IPS-NIHi7 (cell line): Measurements from ENCODE around the gene GP1BA.
"Not testable (repeated sequence)": the region's sequence is repeated elsewhere in the genome, so short reads cannot be mapped to it uniquely, and the experiment has no call there.

Experiments used
- DNase-seq: peaks from one replicate; pipeline ENCODE4 v3.0.0; 2012; ENCODE audit warnings: mixed read lengths; ENCODE audit errors: extremely low spot score

GP1BA gene

DNA sequence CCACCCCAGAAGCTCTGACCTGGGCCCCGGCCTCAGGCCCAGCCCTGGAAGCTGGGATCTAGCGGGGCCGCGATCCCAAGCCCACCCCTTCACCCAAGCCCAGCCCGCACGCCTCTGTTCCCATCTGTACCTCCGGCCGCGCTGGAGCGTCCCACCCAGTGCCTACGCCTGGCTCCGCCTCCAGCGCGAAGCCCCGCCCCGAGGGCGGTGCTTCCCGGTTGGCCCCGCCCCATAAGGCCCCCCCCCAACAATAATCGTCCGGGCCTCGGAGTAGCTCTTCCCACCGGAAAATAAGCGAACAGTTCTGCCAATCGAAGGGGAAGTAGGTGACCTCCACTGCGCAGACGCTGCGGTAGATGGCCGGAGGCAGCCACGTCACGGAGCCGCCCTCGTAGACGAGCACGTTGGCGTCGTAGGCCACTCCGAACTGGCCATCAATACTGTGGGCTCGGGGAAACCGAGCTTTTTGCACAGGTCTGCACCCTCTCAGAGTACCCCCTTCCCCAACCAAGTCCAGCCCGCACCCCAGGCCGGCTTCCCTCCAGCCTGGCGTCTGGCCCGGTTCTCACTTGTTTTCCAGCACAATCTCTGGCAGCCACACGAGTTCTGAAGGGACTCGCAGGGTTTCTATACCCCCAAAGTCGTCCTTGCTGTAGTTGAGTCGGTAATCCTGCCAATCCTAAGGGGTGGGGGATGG is 30.3 kb upstream of the GP1BA start:
- no peak for DNase-seq

- DNase-seq: no peak
Observed at GRCh38 chr17:4902540-4902939, 29.5 kb upstream of the GP1BA start.

DNA sequence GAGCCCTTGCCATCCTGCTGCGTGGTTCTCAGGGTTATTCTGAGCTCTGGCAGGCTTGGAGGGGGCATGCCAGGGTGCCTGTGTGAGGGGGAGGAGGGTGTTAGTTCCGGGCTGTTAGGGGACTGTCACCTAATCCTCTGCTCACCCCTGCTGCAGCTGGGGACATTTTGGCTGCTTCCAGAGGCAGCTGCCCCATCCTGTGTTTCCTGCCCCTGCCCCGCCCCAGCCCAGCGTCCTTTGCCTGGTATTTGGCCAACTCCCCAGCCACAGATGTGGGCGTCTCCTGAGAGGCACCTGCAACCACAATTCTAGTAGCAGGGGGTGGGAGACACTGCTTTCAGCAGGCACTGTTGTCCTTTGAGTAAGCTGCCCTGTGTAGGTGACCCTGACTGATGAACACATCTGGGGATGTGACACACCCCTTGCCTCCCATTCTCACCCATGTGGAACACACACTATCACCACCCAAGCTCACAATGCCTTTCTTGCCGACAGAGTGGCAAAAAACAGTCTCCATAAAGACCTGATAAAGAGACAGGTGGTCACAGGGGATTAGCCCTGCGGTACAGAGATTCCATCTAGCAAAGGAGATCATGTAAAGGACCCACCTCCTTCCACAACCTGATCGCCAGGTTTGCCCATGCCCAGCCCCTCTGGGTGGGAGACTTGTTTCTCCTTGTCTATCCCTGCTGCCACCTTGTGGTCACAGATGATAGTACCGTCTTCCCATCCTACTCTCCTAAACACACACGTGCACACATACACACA is 28.8 kb upstream of the GP1BA start, which contains the start of gene CHRNE:
TSS of gene CHRNE (minus strand) at position 48 of the 768 bp plus-strand sequence. CDS start at position 13, 35 bp downstream.
- DNase-seq: peak; percentile 61

DNA sequence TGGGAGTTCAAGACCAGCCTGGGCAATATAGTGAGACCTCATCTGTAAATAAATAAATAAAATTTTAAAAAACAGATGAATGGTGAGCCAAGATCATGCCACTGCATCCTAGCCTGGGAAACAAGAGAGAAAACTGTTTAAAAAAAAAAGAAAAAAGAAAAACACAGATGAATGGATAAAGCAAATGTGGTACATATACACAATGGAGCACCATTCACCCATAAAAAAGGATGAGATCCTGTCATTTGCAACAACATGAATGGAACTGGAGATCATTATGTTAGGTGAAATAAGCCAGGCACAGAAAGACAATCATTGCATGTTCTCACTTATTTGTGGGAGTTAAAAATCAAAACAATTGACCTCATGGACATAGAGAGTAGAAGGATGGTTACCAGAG is 25.4 kb upstream of the GP1BA start:
- not testable (repeated sequence) for DNase-seq

DNA sequence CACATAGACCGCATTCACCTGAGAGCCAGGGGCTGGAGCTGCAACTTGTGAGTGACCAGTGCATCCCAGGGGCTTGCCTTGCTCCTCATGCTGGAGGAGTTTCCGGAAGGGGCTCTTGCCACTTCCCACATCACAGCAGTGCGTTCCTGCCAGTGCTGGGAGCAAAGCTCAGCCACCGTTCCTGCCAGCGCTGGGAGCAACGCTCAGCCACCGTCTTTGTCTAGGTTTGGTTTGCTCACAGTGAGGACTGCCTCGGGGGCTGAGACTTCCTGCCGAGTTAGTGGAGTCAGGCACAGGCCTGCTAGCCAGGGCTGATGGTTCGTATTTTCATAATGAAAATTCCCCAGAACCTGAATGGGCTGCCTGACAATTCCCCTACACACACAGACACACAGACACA is 23.8 kb upstream of the GP1BA start:
- DNase-seq: peak; percentile 25

GRCh38 chr17:4908711-4909496 is 23.2 kb upstream of the GP1BA start:
- peak; percentile 92 for DNase-seq

- DNase-seq: no peak
Observed at GRCh38 chr17:4913994-4914393, 18.1 kb upstream of the GP1BA start.

GRCh38 chr17:4914551-4914950 is 17.5 kb upstream of the GP1BA start:
- DNase-seq: not testable (repeated sequence)

- no peak for DNase-seq
Observed at GRCh38 chr17:4919511-4920047, 12.5 kb upstream of the GP1BA start.

DNA sequence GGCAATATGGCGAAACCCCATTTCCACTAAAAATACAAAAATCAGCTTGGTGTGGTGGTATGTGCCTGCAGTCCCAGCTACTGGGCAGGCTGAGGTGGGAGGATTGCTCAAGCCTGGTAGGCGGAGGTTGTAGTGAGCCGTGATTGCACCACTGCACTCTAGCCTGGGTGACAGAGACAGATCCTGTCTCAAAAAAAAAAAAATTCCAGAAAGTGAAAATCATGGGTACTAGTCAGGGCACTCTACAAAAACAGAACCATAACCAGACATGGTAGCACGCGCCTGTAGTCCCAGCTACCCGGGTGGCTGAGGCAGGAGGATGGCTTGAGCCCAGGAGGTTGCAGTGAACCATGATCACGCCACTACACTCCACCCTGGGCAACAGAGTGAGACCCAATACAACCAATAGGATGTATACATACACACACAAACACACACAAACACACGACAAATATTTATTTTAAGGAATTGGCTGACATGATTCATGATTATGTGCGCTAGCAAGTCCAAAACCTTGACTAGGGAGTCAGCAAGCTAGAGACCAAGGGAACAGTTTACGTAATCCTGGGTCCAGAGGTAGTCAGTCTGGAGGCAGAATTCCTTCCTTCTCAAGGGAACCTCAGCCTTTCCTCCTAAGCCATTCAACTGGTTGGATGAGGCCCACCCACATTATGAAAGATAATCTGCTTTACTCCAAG is 11.6 kb upstream of the GP1BA start:
- DNase-seq: no peak

GRCh38 chr17:4921320-4921719 is 10.8 kb upstream of the GP1BA start:
- DNase-seq: no peak

DNA sequence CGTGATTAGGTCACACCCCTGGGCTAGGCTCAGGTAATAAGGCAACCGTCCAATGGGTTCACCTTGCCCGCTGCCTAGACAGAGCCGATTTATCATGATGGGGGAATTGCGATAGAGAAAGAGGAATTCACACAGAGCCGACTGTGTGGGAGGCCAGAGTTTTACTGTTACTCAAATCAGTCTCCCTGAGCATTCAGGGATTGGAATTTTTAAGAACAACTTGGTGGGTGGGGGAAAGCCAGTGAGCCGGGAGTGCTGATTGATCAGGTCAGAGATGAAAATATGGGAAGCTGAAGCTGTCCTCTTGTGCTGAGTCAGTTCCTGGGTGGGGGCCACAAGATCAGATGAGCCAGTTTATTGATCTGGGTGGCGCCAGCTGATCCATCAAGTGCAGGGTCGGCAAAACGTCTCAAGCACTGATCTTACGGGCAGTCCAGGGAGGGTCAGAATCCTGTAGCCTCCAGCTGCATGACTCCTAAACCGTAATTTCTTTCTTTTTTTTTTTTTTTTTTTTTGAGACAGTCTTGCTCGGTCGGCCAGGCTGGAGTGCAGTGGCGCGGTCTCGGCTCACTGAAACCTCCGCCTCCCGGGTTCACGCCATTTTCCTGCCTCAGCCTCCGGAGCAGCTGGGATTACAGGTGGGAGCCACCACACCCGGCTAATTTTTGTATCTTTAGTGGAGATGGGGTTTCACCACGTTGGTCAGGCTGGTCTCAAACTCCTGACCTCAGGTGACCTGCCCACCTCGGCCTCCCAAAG is 5.3 kb upstream of the GP1BA start:
- DNase-seq: not testable (repeated sequence)

GRCh38 chr17:4928881-4929280 is 3.2 kb upstream of the GP1BA start:
- DNase-seq: no peak

DNA sequence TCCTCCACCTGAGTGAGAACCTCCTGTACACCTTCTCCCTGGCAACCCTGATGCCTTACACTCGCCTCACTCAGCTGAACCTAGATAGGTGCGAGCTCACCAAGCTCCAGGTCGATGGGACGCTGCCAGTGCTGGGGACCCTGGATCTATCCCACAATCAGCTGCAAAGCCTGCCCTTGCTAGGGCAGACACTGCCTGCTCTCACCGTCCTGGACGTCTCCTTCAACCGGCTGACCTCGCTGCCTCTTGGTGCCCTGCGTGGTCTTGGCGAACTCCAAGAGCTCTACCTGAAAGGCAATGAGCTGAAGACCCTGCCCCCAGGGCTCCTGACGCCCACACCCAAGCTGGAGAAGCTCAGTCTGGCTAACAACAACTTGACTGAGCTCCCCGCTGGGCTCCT is 679 bp downstream of the GP1BA start:
- DNase-seq: no peak

DNA sequence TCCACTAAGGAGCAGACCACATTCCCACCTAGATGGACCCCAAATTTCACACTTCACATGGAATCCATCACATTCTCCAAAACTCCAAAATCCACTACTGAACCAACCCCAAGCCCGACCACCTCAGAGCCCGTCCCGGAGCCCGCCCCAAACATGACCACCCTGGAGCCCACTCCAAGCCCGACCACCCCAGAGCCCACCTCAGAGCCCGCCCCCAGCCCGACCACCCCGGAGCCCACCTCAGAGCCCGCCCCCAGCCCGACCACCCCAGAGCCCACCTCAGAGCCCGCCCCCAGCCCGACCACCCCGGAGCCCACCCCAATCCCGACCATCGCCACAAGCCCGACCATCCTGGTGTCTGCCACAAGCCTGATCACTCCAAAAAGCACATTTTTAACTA is 1.6 kb downstream of the GP1BA start:
- no peak for DNase-seq

DNA sequence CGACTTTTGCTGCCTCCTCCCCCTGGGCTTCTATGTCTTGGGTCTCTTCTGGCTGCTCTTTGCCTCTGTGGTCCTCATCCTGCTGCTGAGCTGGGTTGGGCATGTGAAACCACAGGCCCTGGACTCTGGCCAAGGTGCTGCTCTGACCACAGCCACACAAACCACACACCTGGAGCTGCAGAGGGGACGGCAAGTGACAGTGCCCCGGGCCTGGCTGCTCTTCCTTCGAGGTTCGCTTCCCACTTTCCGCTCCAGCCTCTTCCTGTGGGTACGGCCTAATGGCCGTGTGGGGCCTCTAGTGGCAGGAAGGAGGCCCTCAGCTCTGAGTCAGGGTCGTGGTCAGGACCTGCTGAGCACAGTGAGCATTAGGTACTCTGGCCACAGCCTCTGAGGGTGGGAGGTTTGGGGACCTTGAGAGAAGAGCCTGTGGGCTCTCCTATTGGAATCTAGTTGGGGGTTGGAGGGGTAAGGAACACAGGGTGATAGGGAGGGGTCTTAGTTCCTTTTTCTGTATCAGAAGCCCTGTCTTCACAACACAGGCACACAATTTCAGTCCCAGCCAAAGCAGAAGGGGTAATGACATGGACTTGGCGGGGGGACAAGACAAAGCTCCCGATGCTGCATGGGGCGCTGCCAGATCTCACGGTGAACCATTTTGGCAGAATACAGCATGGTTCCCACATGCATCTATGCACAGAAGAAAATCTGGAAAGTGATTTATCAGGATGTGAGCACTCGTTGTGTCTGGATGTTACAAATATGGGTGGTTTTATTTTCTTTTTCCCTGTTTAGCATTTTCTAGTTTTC is 2.3 kb downstream of the GP1BA start:
- peak; percentile 66 for DNase-seq

GRCh38 chr17:4935650-4936049 is 3.6 kb downstream of the GP1BA start:
- DNase-seq: no peak

DNA sequence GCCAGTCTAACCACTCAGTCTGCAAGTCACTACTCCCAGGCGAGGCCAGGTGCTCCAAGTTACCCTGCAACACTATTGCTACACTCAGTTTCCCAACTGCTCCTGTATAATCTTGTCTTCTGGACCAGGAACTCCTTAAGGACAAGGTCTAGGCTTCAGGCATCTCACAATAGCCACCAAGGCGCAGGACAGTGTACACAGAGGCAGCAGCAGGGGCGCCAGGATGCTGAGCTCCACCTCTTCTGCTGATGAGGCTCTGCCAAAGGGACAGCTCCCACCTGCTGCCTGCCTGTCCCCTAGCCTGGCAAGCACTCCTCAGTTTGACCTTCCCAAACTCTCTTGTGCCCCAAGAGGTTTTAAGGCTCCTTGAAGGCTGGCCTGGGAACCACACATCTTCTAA is 4.4 kb downstream of the GP1BA start:
- DNase-seq: no peak

- no peak for DNase-seq
Observed at GRCh38 chr17:4937553-4937952, 5.5 kb downstream of the GP1BA start.

DNA sequence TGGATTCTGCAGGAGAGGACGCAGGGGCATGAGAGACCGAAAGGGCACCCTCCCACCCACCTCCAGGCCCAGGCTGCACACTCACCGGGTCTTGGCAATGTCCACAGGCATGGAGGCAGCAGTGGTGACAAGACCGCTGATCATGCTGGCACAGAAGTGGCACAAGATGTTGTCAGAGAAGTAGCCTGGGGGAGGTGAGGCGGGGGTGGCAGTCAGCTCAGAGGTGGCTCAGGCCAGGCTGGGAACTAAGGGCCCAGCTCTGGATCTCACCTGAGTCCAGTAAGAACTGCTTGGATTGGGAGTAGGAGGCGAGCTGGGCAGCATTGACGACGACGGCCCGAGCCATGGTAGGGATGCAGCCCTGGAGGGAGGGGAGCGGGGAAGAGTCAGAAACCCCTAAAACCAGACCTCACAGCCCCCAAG is 6.0 kb downstream of the GP1BA start:
- DNase-seq: no peak
